Stimulated activated CD4-positive, alpha-beta T cell treated with anti-CD3 and anti-CD28 coated beads, Interleukin-1b, Interleukin-23, amount 100 ng/mL, for 1 hour (primary cell): ENCODE results near the gene CPM.
A peak's percentile ranks its signal among the peaks of the same experiment; 100 is the strongest.
"Not testable (repeated sequence)": the region's sequence is repeated elsewhere in the genome, so short reads cannot be mapped to it uniquely, and the experiment has no call there.

Experiments used
- DNase-seq, 2 donors: peaks; one replicate each; pipeline ENCODE4 v3.0.0-alpha.2; 2020; ENCODE audit warnings: low read depth in 2 of 2

CPM gene

GRCh38 chr12:68827895-68828671, 104.9 kb downstream of the CPM start:
- DNase-seq = no peak

GRCh38 chr12:68825569-68826217, 107.3 kb downstream of the CPM start:
- DNase-seq = no peak

GRCh38 chr12:68824597-68825250, 108.2 kb downstream of the CPM start:
- DNase-seq = no peak

- DNase-seq = no peak
These were observed 108.8 kb downstream of the CPM start for GRCh38 chr12:68824131-68824530.

GRCh38 chr12:68823696-68824095, 109.3 kb downstream of the CPM start:
- no peak for DNase-seq

GRCh38 chr12:68821357-68822188, 111.4 kb downstream of the CPM start:
- no peak for DNase-seq

GRCh38 chr12:68819481-68819880, 113.5 kb downstream of the CPM start:
- not testable (repeated sequence) for DNase-seq

GRCh38 chr12:68815928-68816800, 116.8 kb downstream of the CPM start:
- DNase-seq = no peak

GRCh38 chr12:68815232-68815927, 117.6 kb downstream of the CPM start:
- DNase-seq = no peak

- no peak for DNase-seq
These were observed 118.3 kb downstream of the CPM start for GRCh38 chr12:68814490-68815231.

- DNase-seq = no peak
These were observed 119.8 kb downstream of the CPM start for GRCh38 chr12:68813242-68813593.

- no peak for DNase-seq
These were observed 120.3 kb downstream of the CPM start for GRCh38 chr12:68812553-68813241.

GRCh38 chr12:68811573-68811972, 121.4 kb downstream of the CPM start:
- not testable (repeated sequence) for DNase-seq

GRCh38 chr12:68810027-68810389, 123.0 kb downstream of the CPM start:
- DNase-seq = not testable (repeated sequence)

GRCh38 chr12:68809190-68810026, 123.6 kb downstream of the CPM start:
- no peak for DNase-seq

- DNase-seq = peak; percentile 10 to 15
These were observed 124.4 kb downstream of the CPM start for GRCh38 chr12:68808388-68809189.
